K562 (cell line): Measurements from ENCODE around the gene ARHGEF6. TPM values are rescaled to one million over a fixed set of nuclear protein-coding genes. Genes with fewer than 3 reads are reported as not detected.
A peak's percentile ranks its signal among the peaks of the same experiment; 100 is the strongest.

Experiments used
- ATAC-seq: fragments of 200-7000 bp; cut with Tn5 transposase; 3 replicates; pipeline ENCODE4 v1.9.1; 2020; ENCODE audit warnings: moderate library complexity
- BruUV-seq: library from RNA; stranded (reverse); fragments of 400-500 nt; replicated peaks from 2 replicates; lab custom pipeline; 2021; lab: Mats Ljungman, UMichigan
- CTCF ChIA-PET: fragments of 300-600 bp; formaldehyde crosslinking; extraction: SDS; loops from one replicate; lab custom pipeline; 2021; ENCODE audit warnings: low intra/inter-chr PET ratio; lab: Yijun Ruan, JAX
- POLR2A ChIA-PET: fragments of 300-600, 350-650 bp; sonication (Branson Sonifier 250); formaldehyde crosslinking; extraction: SDS; loops from one replicate; lab custom pipeline; 2021; ENCODE audit warnings: antibody characterized with exemption, inconsistent platforms; lab: Yijun Ruan, JAX
- DNase-seq, 4 experiments: peaks; one replicate each; pipeline versions ENCODE4 v3.0.0 to v3.0.0-alpha.2; 2011 to 2018; ENCODE audit warnings: low spot score in 3 of 4, mixed read lengths in 3 of 4; ENCODE audit errors: extremely low read depth in 1 of 4
- FAIRE-seq: peaks from 2 replicates; lab custom pipeline; 2011; peaks lifted over from hg19 to GRCh38; lab: Jason Lieb, UNC
- H2AFZ ChIP-seq: 2 replicates; pipeline ENCODE4 v1.6.0; 2011; ENCODE audit warnings: low read depth, low read length, control low read depth, inconsistent platforms
- H3K27ac ChIP-seq: fragments of 200-600 bp; 3 replicates; pipeline ENCODE4 v1.8.0; 2011; ENCODE audit warnings: low read depth, mild to moderate bottlenecking, control low read depth, inconsistent platforms, low read length, moderate library complexity, mixed read lengths; ENCODE audit errors: extremely low read depth
- H3K27me3 ChIP-seq, 2 experiments: fragments of 300-600 bp in 1 of 2; 2 replicates in 1 of 2; 3 replicates in 1 of 2; pipeline versions ENCODE4 v1.6.0 to v1.8.0; 2011; ENCODE audit warnings: inconsistent platforms in 2 of 2, low read length in 2 of 2, mild to moderate bottlenecking in 1 of 2, mixed read lengths in 1 of 2, moderate library complexity in 1 of 2; ENCODE audit not compliant: control insufficient read depth in 2 of 2, insufficient read depth in 2 of 2
- H3K36me3 ChIP-seq: fragments of 300-600 bp; 3 replicates; pipeline ENCODE4 v1.8.0; 2011; ENCODE audit warnings: mild to moderate bottlenecking, low read length, inconsistent platforms; ENCODE audit not compliant: control insufficient read depth, insufficient read depth
- H3K4me1 ChIP-seq, 2 experiments: fragments of 200-600 bp in 1 of 2; replicated peaks in 1 of 2; 2 replicates in 1 of 2; 3 replicates in 1 of 2; pipeline versions ENCODE4 v1.5.1 to v1.8.0; 2011; ENCODE audit warnings: inconsistent platforms in 2 of 2, low read length in 2 of 2, mild to moderate bottlenecking in 1 of 2, mixed read lengths in 1 of 2, moderate library complexity in 1 of 2; ENCODE audit not compliant: control insufficient read depth in 2 of 2, insufficient read depth in 2 of 2
- H3K4me2 ChIP-seq: 2 replicates; pipeline ENCODE4 v1.6.1; 2011; ENCODE audit warnings: low read length, control low read depth, inconsistent platforms, mixed read lengths; ENCODE audit not compliant: insufficient read depth
- H3K4me3 ChIP-seq: fragments of 200-600 bp; sonication (generic), shearing (Covaris generic); 2 replicates; pipeline ENCODE4 v1.5.1; 2016; ENCODE audit warnings: control low read depth, inconsistent platforms
- H3K79me2 ChIP-seq: fragments of 200-600 bp; 3 replicates; pipeline ENCODE4 v1.8.0; 2011; ENCODE audit warnings: low read length, inconsistent platforms; ENCODE audit not compliant: control insufficient read depth, insufficient read depth
- H3K9ac ChIP-seq, 2 experiments: 2 replicates each; pipeline versions ENCODE4 v1.6.0 to v1.6.1; 2011; ENCODE audit warnings: low read depth in 2 of 2, low read length in 2 of 2, control low read depth in 1 of 2, inconsistent platforms in 1 of 2, mild to moderate bottlenecking in 1 of 2, mixed read lengths in 1 of 2; ENCODE audit not compliant: insufficient read depth in 1 of 2
- H3K9me1 ChIP-seq: one replicate; pipeline ENCODE4 v1.6.0; 2011; ENCODE audit warnings: inconsistent platforms, mild to moderate bottlenecking, low read length, moderate library complexity; ENCODE audit not compliant: control insufficient read depth, insufficient read depth
- H3K9me3 ChIP-seq: replicated peaks from 2 replicates; pipeline ENCODE4 v1.5.1; 2011; ENCODE audit warnings: low read depth, low read length, inconsistent platforms; ENCODE audit not compliant: control insufficient read depth, insufficient read depth
- H4K20me1 ChIP-seq: replicated peaks from 2 replicates; pipeline ENCODE4 v1.6.1; 2011; ENCODE audit warnings: low read length, inconsistent platforms, mixed read lengths; ENCODE audit not compliant: control insufficient read depth, insufficient read depth
- ARID1B ChIP-seq: fragments of 450-650 bp; IDR thresholded peaks from 2 replicates; pipeline ENCODE4 v1.6.1; 2016; ENCODE audit warnings: antibody characterized with exemption, mild to moderate bottlenecking, inconsistent platforms
- BCOR ChIP-seq: fragments of 450-650 bp; IDR thresholded peaks from 2 replicates; pipeline ENCODE4 v1.6.1; 2016
- CBFA2T2 ChIP-seq: fragments of 450-650 bp; conservative IDR thresholded peaks from 2 replicates; pipeline ENCODE4 v1.6.1; 2017; ENCODE audit warnings: mild to moderate bottlenecking
- CEBPB ChIP-seq: fragments of 450-650 bp; IDR thresholded peaks from 2 replicates; pipeline ENCODE4 v1.6.1; 2016; ENCODE audit warnings: missing genetic modification characterization, missing compliant biosample characterization
- CTBP1 ChIP-seq: fragments of 450-650 bp; IDR thresholded peaks from 2 replicates; pipeline ENCODE4 v1.6.1; 2016; ENCODE audit warnings: borderline replicate concordance
- IRF1 ChIP-seq: sonication (generic); formaldehyde crosslinking; IDR thresholded peaks from 2 replicates; pipeline ENCODE4 v1.8.0; 2022; ENCODE audit warnings: missing genetic modification reagents, mild to moderate bottlenecking, borderline replicate concordance
- NCOR1 ChIP-seq: fragments of 450-650 bp; IDR thresholded peaks from 2 replicates; pipeline ENCODE4 v1.6.1; 2016; ENCODE audit warnings: mild to moderate bottlenecking, moderate library complexity
- SIX5 ChIP-seq, 2 experiments: IDR thresholded peaks; 2 replicates each; pipeline ENCODE4 v1.6.1; 2011; ENCODE audit warnings: low read length in 2 of 2, borderline replicate concordance in 1 of 2, low read depth in 1 of 2, mild to moderate bottlenecking in 1 of 2, moderate library complexity in 1 of 2; ENCODE audit not compliant: insufficient read depth in 1 of 2
- SMARCB1 ChIP-seq: IDR thresholded peaks from 2 replicates; pipeline ENCODE4 v1.6.1; 2011; ENCODE audit warnings: improper control_type of control experiment, low read depth; ENCODE audit not compliant: insufficient read length
- SMARCE1 ChIP-seq: fragments of 450-650 bp; IDR thresholded peaks from 2 replicates; pipeline ENCODE4 v1.7.1; 2016; ENCODE audit warnings: mild to moderate bottlenecking
- SRSF3 ChIP-seq: fragments of 200-400 bp; formaldehyde crosslinking; IDR thresholded peaks from 2 replicates; pipeline ENCODE4 v1.6.1; 2016; ENCODE audit warnings: mild to moderate bottlenecking, low read length, moderate library complexity; ENCODE audit not compliant: insufficient read depth
- SUPT5H ChIP-seq: fragments of 450-650 bp; IDR thresholded peaks from 2 replicates; pipeline ENCODE4 v1.6.1; 2016
- TCF15 ChIP-seq: fragments of 250-450 bp; sonication (Bioruptor Pico); IDR thresholded peaks from 2 replicates; pipeline ENCODE4 v1.8.0; 2022; ENCODE audit warnings: moderate library complexity, mild to moderate bottlenecking, inconsistent platforms
- TCF3 ChIP-seq: sonication (generic); formaldehyde crosslinking; IDR thresholded peaks from 2 replicates; pipeline ENCODE4 v1.4.0; 2020; ENCODE audit warnings: mild to moderate bottlenecking, missing genetic modification reagents
- TEAD1 ChIP-seq, 2 experiments: fragments of 450-650 bp in 1 of 2; sonication (generic) in 1 of 2; formaldehyde crosslinking; IDR thresholded peaks; 2 replicates each; pipeline versions ENCODE4 v1.4.0 to v1.8.0; 2020 to 2022; ENCODE audit warnings: mild to moderate bottlenecking in 2 of 2, missing genetic modification reagents in 1 of 2
- ZNF589 ChIP-seq: fragments of 200-800 bp; sonication (Bioruptor generic); IDR thresholded peaks from 2 replicates; pipeline ENCODE4 v1.6.1; 2016; ENCODE audit warnings: low read depth, missing genetic modification characterization, missing compliant biosample characterization
- ZSCAN29 ChIP-seq: fragments of 450-650 bp; IDR thresholded peaks from 2 replicates; pipeline ENCODE4 v1.6.1; 2017
- ZZZ3 ChIP-seq: fragments of 450-650 bp; IDR thresholded peaks from 2 replicates; pipeline ENCODE4 v1.6.1; 2016; ENCODE audit warnings: antibody characterized with exemption, mild to moderate bottlenecking, moderate library complexity
- WGBS: fragments of 100-300 bp; shearing (Covaris generic); methylation state at CpG from one replicate; pipeline ENCODE4 v1.1.6; 2016; ENCODE audit warnings: low coverage, mixed read lengths; ENCODE audit not compliant: insufficient coverage; ENCODE audit errors: missing lambda C conversion rate; 5-methylcytosine and 5-hydroxymethylcytosine counted together
- in situ Hi-C: fragments of 300-500 bp; cut with MboI; formaldehyde crosslinking; loops from 4 replicates; pipeline ENCODE4 v1.15.0; 2018; ENCODE audit warnings: inconsistent platforms, mixed read lengths
- intact Hi-C: fragments of 100-400 bp; cut with micrococcal nuclease; formaldehyde crosslinking; loops from 2 replicates; pipeline ENCODE4 v1.14.2; 2022
- polyA plus RNA-seq, 8 experiments: library from polyadenylated mRNA; depleted of rRNA in 4 of 8; stranded (reverse) in 5 of 8; unstranded in 3 of 8; fragments of >200 nt; fragmentation: Nextera tagmentation in 2 of 8; fragmentation: Illumina TruSeq in 1 of 8; extraction: Ambion mirVana in 2 of 8; extraction: Trizol in 1 of 8; gene quantifications; 2 replicates each; pipeline versions ENCODE4 v1.2.1 to v1.2.3, GENCODE V29; 2011 to 2014; ENCODE audit warnings: inconsistent platforms in 1 of 8, missing spikeins in 1 of 8
- total RNA-seq, 7 experiments: library from RNA; depleted of rRNA in 6 of 7; stranded (reverse); fragments of >200 nt in 6 of 7; fragmentation: Illumina TruSeq in 2 of 7; extraction: Trizol in 2 of 7; gene quantifications; 2 replicates each; pipeline versions ENCODE4 v1.2.1 to v1.2.3, GENCODE V29; 2011 to 2021; ENCODE audit warnings: low replicate concordance in 1 of 7

The ARHGEF6 gene
- total and polyA plus RNA-seq, 9 of the 15 experiments (the other 6 are each of a cell fraction or from before 2014, with no cell fraction given) = 2.9 to 22.1 (median 13.3) TPM

GRCh38 chrX:136747003-136747986 is 33.4 kb downstream of the ARHGEF6 start (continued):
- TF ChIP-seq IRF1 = no peak
- TF ChIP-seq TCF15 = no peak
- no peak for TF ChIP-seq SMARCE1
- no peak for TF ChIP-seq SUPT5H

GRCh38 chrX:136745215-136746173 is 35.2 kb downstream of the ARHGEF6 start:
- Histone ChIP-seq H2AFZ (peak overlapping the region; percentile 92), H3K9me1 (no peaks in the 10 kb centered on the region), H3K4me1 (peaks cover 4 to 44% of the 10 kb centered on the region in 2 experiments; a peak in 4 of 5 replicates), H3K9me3 (no peaks in the 10 kb centered on the region), H4K20me1 (no peaks in the 10 kb centered on the region), H3K4me3 (no peak overlapping the region), H3K36me3 (no peaks in the 10 kb centered on the region), H3K27me3 (no peaks in the 10 kb centered on the region), H3K9ac (peak overlapping the region in 1 of 2 experiments; percentile 18; a peak in 1 of 4 replicates), H3K27ac (peak overlapping the region; percentile 72), H3K79me2 (no peaks in the 10 kb centered on the region), H3K4me2 (peak overlapping the region; percentile 48)
- in situ Hi-C loops = no loop called here
- intact Hi-C loops = no loop called here
- BruUV-seq = no TSS peak
- CTCF ChIA-PET = no interaction called here
- 25% methylated on average over 7 of the region's 7 CpGs for WGBS
- FAIRE-seq (peak; percentile 69), ATAC-seq (peak; percentile 69), DNase-seq (peak in 1 of 4 experiments; percentile 51)
- POLR2A ChIA-PET = interaction anchor here (0.7 to 1.9 kb wide), 5 partner anchors 8 to 500 kb away, joined by 3 to 5 read pairs (median 3); no protein-coding TSS in a partner anchor
- TF ChIP-seq ZSCAN29 (0 out of 2 replicates have a peak, but pooled peaks have one; percentile 2), ZZZ3 (no peak), SRSF3 (no peak), TCF3 (CRISPR knock-in tag) (peak; percentile 67), SIX5 (IDR thresholded peaks at IDR 0.05; ENCODE audit: borderline replicate concordance in 1 of 2, insufficient read depth in 1 of 2, low read depth in 1 of 2, low read length in 2 of 2) (no peak), TEAD1 (CRISPR knock-in tag; IDR thresholded peaks at IDR 0.05) (peak in 1 of 2 experiments; percentile 46; a peak in 1 of 4 replicates), SMARCB1 (no peak), NCOR1 (peak; percentile 28; the same call in 1 of the 2 replicates), SMARCE1 (peak; percentile 89; the same call in 1 of the 2 replicates), BCOR (no peak), CTBP1 (peak; percentile 65; the same call in 1 of the 2 replicates), CEBPB (tag) (no peak), ZNF589 (CRISPR knock-in tag) (0 out of 2 replicates have a peak, but pooled peaks have one; percentile 36), ARID1B (peak; percentile 83), CBFA2T2 (peak; percentile 47)
